Activated CD8-positive, alpha-beta T cell treated with anti-CD3 and anti-CD28 coated beads, Interleukin-2, amount 10 ng/mL, durations not matched to agents 7 days and 5 days (primary cell): ENCODE results near the gene ZNF550. TPM values are rescaled to one million over a fixed set of nuclear protein-coding genes. Genes with fewer than 3 reads are reported as not detected.

ENCODE experiments used
- ATAC-seq: fragments of 150-1000 bp; cut with Tn5 transposase; one replicate; pipeline ENCODE4 v1.10.0; 2021; ENCODE audit warnings: moderate library complexity
- CTCF ChIA-PET: fragments of 350-600 bp; sonication (Branson Sonifier 250); formaldehyde crosslinking; loops from one replicate; lab custom pipeline; 2021; ENCODE audit warnings: antibody characterized with exemption; lab: Charles Lee
- POLR2A ChIA-PET: fragments of 350-600 bp; sonication (Branson Sonifier 250); formaldehyde crosslinking; loops from one replicate; lab custom pipeline; 2021; ENCODE audit warnings: antibody characterized with exemption; lab: Charles Lee
- DNase-seq: peaks from one replicate; pipeline ENCODE4 v3.0.0-alpha.2; 2020
- H3K27ac Mint-ChIP-seq: one replicate; pipeline ENCODE4 v1.8.0; 2021; ENCODE audit warnings: mild to moderate bottlenecking, mixed read lengths
- H3K27me3 Mint-ChIP-seq: one replicate; pipeline ENCODE4 v1.8.0; 2021; ENCODE audit warnings: low read depth, mixed read lengths
- H3K36me3 Mint-ChIP-seq: one replicate; pipeline ENCODE4 v1.8.0; 2021; ENCODE audit warnings: low read depth, mixed read lengths
- H3K4me1 Mint-ChIP-seq: one replicate; pipeline ENCODE4 v1.8.0; 2021; ENCODE audit warnings: low read depth, mixed read lengths
- H3K4me3 Mint-ChIP-seq: one replicate; pipeline ENCODE4 v1.8.0; 2021; ENCODE audit warnings: mild to moderate bottlenecking, mixed read lengths
- H3K9me3 Mint-ChIP-seq: one replicate; pipeline ENCODE4 v1.8.0; 2022; ENCODE audit warnings: mixed read lengths; ENCODE audit not compliant: insufficient read depth
- total RNA-seq, 2 experiments: library from RNA; stranded (reverse); gene quantifications; one replicate each; pipeline ENCODE4 v1.2.3, GENCODE V29; 2021

Gene ZNF550
- 10 to 100 TPM; 12.6 to 13.7 TPM for total RNA-seq

DNA sequence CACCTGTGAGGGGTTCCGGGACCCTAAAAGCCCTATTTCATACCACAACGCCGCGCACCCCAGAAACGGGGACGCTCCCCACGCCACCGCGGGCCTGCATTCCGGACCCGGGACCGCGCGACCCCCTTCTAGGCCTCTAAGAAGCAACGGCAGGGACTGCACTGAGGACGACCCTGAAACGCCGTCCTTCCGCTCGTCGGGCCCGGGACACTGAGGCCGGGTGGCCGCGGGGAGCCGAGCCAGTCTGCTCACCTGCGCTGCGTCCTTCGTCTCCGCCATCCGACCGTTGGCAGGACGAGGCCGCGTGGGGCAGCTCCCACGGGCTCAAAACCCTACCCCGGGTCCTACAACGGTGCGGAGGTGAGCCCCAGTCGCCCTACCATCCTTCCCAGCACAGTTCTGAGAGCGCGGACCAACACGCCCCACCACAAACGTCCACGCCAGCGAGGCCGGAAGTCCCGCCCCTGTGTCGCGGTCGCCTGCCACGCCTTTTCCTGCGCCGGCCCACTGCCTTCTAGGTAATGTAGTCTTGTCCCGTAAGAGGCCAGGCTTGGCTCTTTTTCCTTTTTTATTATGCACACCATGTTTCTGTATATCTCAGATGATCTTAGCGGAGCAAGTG is at the start of gene ZNF550:
TSS of gene ZNF550 (minus strand) at position 460 of the 622 bp plus-strand sequence. CDS start at position 279, 181 bp downstream.
- peak; percentile 89 for DNase-seq
- H3K36me3 Mint-ChIP-seq = peaks cover 62% of the 10 kb centered on the region
- ATAC-seq = peak; percentile 96
- peaks cover 32% of the 10 kb centered on the region for H3K9me3 Mint-ChIP-seq
- H3K4me1 Mint-ChIP-seq = peaks cover 25% of the 10 kb centered on the region
- POLR2A ChIA-PET = interaction anchor here (1.5 to 1.8 kb wide), 2 partner anchors 73 to 122 kb away, joined by 3 to 4 read pairs; partner anchors contain the start of genes ZNF211 and ZNF551
- H3K27ac Mint-ChIP-seq = peak within 1 kb of the TSS; percentile 94
- H3K27me3 Mint-ChIP-seq = no peaks in the 10 kb centered on the region
- H3K4me3 Mint-ChIP-seq = peak within 1 kb of the TSS; percentile 97
- CTCF ChIA-PET = no interaction called here

DNA sequence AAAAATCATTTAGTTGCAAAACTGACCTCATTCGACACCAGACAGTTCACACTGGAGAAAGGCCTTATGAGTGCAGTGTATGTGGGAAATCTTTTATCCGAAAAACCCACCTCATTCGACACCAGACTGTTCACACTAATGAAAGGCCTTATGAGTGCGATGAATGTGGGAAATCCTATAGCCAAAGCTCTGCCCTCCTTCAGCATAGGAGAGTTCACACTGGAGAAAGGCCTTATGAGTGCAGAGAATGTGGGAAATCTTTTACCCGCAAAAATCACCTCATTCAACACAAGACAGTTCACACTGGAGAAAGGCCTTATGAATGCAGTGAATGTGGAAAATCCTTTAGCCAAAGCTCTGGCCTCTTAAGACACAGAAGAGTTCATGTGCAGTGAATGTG is 47.3 kb upstream of the ZNF550 start:
- H3K9me3 Mint-ChIP-seq = peaks cover 50% of the 10 kb centered on the region
- H3K27me3 Mint-ChIP-seq = no peaks in the 10 kb centered on the region

DNA sequence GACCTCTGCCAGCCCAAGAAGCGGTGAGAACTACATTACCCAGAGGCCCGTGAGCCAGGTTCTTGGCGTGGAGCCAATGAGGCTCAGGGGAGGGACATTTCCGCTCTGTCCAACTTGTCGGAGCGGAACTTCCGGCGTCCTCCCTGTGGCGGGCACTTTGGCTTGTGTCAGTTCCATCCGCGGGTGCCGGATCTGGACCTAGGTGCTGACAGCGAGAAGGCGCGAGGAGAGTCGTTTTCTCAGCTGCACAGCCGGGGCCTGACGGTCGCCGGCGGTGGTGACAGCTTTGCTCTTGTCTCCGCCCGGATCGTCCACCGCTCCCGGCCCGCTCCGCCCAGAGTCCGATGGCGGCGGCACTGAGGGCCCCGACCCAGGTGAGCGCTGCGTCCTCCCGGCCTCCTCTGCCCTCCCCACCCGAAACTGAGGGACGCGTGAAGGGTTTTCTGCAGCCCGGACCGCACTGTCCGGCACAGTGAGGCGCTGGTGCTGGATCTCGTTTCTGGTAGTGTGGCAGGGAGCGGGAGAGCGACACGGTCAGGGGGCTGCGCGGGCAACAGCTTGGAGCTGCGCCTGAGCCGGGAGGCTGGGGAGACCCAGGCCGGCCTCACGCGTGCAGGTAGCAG is 40.2 kb upstream of the ZNF550 start, which contains the start of gene ZNF530:
TSS of gene ZNF530 (plus strand) at position 125 of the 623 bp plus-strand sequence. CDS start 4,461 bp downstream, outside the sequence.
- peaks cover 9% of the 10 kb centered on the region for H3K4me1 Mint-ChIP-seq
- ChIA-PET CTCF (interaction anchor here (1.1 kb wide), 1 partner anchor 65 kb away, joined by 3 read pairs; no protein-coding TSS in a partner anchor), POLR2A (interaction anchor here (0.9 kb wide), 1 partner anchor 208 kb away, joined by 4 read pairs; no protein-coding TSS in a partner anchor)
- peak within 1 kb of the TSS; percentile 85 for H3K4me3 Mint-ChIP-seq
- peaks cover 47% of the 10 kb centered on the region for H3K36me3 Mint-ChIP-seq
- peak; percentile 97 for ATAC-seq
- no peaks in the 10 kb centered on the region for H3K27me3 Mint-ChIP-seq
- peak within 1 kb of the TSS; percentile 81 for H3K27ac Mint-ChIP-seq
- peaks cover 40% of the 10 kb centered on the region for H3K9me3 Mint-ChIP-seq
- DNase-seq = peak; percentile 92

More for the DNA sequence above, 47.3 kb upstream of the ZNF550 start:
- Mint-ChIP-seq H3K4me1 (no peaks in the 10 kb centered on the region), H3K27ac (no peak overlapping the region), H3K4me3 (no peak overlapping the region), H3K36me3 (peaks cover 72% of the 10 kb centered on the region)
- POLR2A ChIA-PET = no interaction called here
- CTCF ChIA-PET = no interaction called here
- DNase-seq (no peak), ATAC-seq (no peak)

DNA sequence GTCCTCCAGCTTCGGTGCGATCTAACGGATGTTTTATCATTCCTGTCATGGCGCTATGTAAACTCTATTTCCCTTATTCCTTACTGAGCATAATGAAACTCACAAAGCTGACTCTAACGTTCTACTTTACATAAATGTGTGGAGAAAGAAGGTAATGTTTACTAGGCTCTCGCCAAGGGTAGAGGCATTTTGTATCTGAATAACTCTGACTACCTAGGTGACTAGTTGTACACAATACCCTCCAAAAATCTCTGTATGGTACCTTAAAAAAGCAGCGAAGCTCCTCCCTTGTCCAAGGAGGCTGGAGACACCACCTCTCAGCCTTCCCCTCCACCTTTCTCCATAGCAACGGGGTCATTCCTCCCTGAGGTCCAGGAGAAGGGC is 39.7 kb upstream of the ZNF550 start:
- ATAC-seq = no peak
- peaks cover 42% of the 10 kb centered on the region for H3K36me3 Mint-ChIP-seq
- H3K27ac Mint-ChIP-seq = peak overlapping the region; percentile 81
- H3K9me3 Mint-ChIP-seq = peaks cover 35% of the 10 kb centered on the region
- ChIA-PET POLR2A (interaction anchor here (0.9 kb wide), 1 partner anchor 208 kb away, joined by 4 read pairs; no protein-coding TSS in a partner anchor), CTCF (interaction anchor here (1.1 kb wide), 1 partner anchor 66 kb away, joined by 3 read pairs; no protein-coding TSS in a partner anchor)
- peaks cover 9% of the 10 kb centered on the region for H3K4me1 Mint-ChIP-seq
- no peak for DNase-seq
- H3K27me3 Mint-ChIP-seq = no peaks in the 10 kb centered on the region
- peak overlapping the region; percentile 85 for H3K4me3 Mint-ChIP-seq

DNA sequence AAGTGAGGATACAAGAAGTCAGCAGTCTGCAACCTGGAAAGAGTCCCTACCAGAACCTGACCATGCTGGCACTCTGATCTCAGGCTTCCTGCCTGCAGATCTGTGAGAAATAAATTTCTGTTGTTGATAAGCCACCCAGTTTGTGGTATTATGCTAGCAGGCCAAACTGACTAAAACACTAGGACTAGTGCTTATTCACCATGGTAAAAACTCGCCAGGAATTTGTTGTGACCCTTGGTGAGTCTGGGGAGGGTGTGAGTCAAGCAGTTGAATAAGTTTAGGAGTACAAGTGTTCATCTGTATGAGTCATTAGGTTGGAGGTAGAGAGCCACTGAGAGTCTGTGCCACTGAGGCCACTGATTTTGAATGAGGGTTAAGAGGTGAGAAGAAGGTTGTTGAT is 27.9 kb upstream of the ZNF550 start:
- Mint-ChIP-seq H3K27me3 (no peaks in the 10 kb centered on the region), H3K27ac (no peak overlapping the region), H3K4me3 (no peak overlapping the region), H3K36me3 (peaks cover 91% of the 10 kb centered on the region), H3K4me1 (peaks cover 21% of the 10 kb centered on the region), H3K9me3 (peaks cover 53% of the 10 kb centered on the region)
- ATAC-seq (no peak), DNase-seq (no peak)
- ChIA-PET CTCF (no interaction called here), POLR2A (no interaction called here)

DNA sequence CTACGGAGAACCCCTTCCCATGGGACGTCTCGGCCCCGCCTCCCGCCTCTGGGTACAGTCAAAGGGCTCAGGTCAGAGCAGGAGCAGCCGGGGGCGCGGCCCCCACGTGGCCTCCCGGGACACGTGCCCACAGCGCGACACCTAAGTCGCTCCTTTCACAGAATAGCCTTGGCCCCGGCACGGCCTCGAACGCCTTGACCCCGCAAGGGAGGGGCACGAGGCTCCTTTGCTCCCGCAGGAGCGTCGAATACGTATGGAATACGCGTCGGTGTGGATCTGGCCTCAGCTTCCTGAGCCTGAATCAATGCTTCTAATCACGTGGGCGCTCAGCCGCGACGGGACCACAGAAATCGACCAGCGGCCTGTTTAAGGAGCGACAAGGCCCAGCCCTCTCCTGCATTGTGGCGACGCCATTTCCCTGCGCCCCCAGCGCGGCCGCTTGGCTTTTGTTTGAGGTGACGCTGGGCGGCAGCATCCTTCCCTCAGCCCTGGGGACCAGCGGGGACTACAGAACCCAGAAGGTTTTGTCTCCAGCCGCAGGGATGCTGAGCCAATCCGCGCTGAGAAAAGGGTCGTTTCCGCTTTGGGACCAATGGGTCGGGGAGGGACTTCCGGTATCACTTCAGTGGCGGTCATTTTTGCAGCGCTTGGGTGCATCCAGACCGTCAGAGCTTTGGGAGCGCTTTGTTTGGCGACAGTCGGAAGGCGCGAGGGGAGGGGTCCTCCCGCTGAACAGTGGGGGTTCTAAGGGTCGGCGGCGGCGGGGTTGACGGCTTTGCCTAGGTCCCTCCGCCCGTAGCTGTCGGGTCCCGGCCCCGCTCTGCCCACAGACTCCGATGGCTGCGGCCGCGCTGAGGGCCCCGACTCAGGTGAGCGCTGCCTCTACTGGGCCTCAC is 24.1 kb upstream of the ZNF550 start, which contains the start of gene ZIK1:
TSS of gene ZIK1 (plus strand) at position 625 of the 896 bp plus-strand sequence. CDS start at position 837, 212 bp downstream.
- peaks cover 26% of the 10 kb centered on the region for H3K4me1 Mint-ChIP-seq
- peaks cover 48% of the 10 kb centered on the region for H3K9me3 Mint-ChIP-seq
- ChIA-PET POLR2A (interaction anchor here (0.6 kb wide), 1 partner anchor 98 kb away, joined by 3 read pairs; no protein-coding TSS in a partner anchor), CTCF (no interaction called here)
- DNase-seq = peak; percentile 95
- H3K4me3 Mint-ChIP-seq = peak within 1 kb of the TSS; percentile 89
- H3K27ac Mint-ChIP-seq = peak within 1 kb of the TSS; percentile 90
- H3K27me3 Mint-ChIP-seq = no peaks in the 10 kb centered on the region
- ATAC-seq = peak; percentile 92
- H3K36me3 Mint-ChIP-seq = peaks cover 79% of the 10 kb centered on the region

DNA sequence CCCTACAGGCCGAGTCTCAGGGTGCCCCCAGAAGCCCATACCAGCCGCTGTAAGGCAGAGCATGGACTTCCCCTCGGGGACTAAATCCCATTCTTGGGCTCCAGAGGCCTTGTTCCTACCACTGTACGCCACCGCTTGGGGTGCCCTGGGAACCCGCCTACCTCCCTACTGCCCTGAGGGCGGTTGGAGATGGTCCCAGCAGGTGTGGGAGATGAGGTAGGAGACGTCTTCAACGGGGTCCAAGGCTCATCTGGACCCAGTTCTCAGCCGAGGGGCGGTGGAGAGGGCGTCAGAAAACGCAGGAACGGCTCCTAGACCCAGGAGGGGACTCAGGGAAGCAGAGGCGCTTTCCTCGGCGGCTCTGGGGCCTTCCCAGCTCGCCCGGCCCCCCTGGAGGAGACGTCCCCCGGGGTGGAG is 23.4 kb upstream of the ZNF550 start:
- Mint-ChIP-seq H3K9me3 (peaks cover 45% of the 10 kb centered on the region), H3K4me1 (peaks cover 28% of the 10 kb centered on the region), H3K4me3 (no peak overlapping the region), H3K27ac (peak overlapping the region; percentile 90), H3K36me3 (peaks cover 75% of the 10 kb centered on the region), H3K27me3 (no peaks in the 10 kb centered on the region)
- ChIA-PET POLR2A (interaction anchor here (0.6 kb wide), 1 partner anchor 98 kb away, joined by 3 read pairs; no protein-coding TSS in a partner anchor), CTCF (no interaction called here)
- ATAC-seq (no peak), DNase-seq (no peak)

DNA sequence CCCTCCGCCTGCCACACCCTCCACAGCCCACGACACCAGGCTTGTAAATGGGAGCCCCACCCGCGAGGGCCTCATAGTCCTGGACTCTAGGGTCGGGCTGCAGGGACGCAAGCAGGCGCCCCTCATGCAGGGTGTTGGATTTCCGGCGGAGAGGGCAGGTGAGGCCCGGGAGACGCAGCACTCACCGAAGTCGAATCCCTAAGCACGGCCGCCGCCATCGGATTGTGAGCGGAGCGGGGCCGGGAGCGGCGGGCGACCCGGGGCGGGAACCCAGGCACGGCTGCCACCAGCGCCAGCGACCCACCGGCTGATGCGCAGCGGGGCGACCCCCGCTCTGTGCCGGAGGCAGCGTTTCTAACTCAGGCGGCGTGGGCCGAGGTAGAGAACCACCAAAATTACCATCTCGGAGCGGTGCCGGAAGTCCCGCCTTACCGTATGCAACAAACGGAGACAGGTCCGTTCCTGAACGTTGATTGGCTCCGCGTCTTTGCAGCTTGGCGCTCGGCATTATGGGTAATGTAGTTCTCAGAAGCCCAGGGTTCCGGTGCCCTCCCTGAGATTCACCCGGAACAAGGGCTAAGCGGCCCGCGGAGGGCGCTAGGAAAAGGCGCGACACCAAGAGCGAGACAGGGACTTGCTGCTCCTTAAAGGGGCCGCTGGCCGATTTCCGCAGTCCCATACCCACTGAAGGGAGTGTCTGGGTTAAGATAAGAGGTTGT is 19.0 kb upstream of the ZNF550 start, which contains the start of gene ZNF416:
TSS of gene ZNF416 (minus strand) at position 425 of the 719 bp plus-strand sequence. CDS start at position 218, 207 bp downstream.
- ChIA-PET POLR2A (interaction anchor here (0.6 to 1.5 kb wide), 3 partner anchors 18 to 103 kb away, joined by 3 to 4 read pairs (median 3); partner anchors contain the start of gene ZNF551), CTCF (interaction anchor here (1.3 kb wide), 1 partner anchor 103 kb away, joined by 3 read pairs; the partner anchor contains the start of gene ZNF551)
- Mint-ChIP-seq H3K36me3 (peaks cover 77% of the 10 kb centered on the region), H3K9me3 (peaks cover 44% of the 10 kb centered on the region), H3K27me3 (no peaks in the 10 kb centered on the region), H3K27ac (peak within 1 kb of the TSS; percentile 83), H3K4me1 (peaks cover 19% of the 10 kb centered on the region), H3K4me3 (peak within 1 kb of the TSS; percentile 82)
- DNase-seq = peak; percentile 98
- peak; percentile 92 for ATAC-seq

DNA sequence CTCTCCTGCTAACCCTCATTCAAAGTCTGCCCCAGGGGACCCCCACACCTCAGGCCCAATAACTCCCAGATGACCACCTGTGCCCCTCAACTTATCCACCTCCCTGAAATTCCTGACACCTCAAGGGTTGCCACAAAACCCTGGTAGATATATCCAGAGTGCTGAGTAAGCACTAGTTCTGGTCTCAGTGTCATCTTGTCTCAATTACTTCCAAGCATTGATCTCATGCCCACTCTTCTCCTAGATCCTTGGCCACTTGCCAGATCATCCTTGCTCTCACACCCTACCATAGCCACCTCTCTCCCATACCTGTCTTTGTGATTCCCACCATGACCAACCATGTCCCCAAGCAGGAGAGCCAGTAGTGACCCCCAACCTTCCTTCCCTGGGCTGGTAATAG is 17.0 kb upstream of the ZNF550 start:
- Mint-ChIP-seq H3K9me3 (peaks cover 50% of the 10 kb centered on the region), H3K36me3 (peaks cover 83% of the 10 kb centered on the region), H3K4me1 (peaks cover 16% of the 10 kb centered on the region), H3K4me3 (no peak overlapping the region), H3K27me3 (no peaks in the 10 kb centered on the region), H3K27ac (no peak overlapping the region)
- DNase-seq = no peak
- CTCF ChIA-PET = interaction anchor here (0.6 kb wide), 1 partner anchor 80 kb away, joined by 3 read pairs; no protein-coding TSS in a partner anchor
- ATAC-seq = no peak
- POLR2A ChIA-PET = no interaction called here

DNA sequence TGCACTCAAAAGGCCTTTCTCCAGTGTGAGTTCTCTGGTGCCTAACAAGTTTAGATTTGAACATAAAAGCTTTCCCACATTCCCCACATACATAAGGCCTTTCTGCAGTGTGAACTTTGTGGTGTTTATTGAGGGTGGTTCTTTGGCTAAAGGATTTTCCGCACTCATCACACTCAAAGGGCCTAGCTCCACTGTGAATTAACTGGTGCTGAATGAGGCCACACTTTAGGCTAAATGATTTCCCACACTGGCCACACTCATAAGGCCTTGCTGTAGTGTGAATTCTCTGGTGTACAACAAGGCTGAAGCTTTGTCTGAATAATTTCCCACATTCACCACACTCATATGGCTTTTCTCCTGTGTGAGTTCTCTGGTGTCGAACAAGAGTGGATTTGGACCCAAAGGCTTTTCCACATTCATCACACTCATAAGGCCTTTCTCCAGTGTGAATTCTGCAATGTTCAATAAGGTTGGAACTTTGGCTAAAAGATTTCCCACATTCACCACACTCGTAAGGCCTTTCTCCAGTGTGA is 12.8 kb upstream of the ZNF550 start:
- Mint-ChIP-seq H3K9me3 (peaks cover 41% of the 10 kb centered on the region), H3K27ac (no peak overlapping the region), H3K4me1 (peaks cover 3% of the 10 kb centered on the region), H3K4me3 (no peak overlapping the region), H3K36me3 (peaks cover 69% of the 10 kb centered on the region), H3K27me3 (no peaks in the 10 kb centered on the region)
- DNase-seq = no peak
- ChIA-PET POLR2A (no interaction called here), CTCF (no interaction called here)
- no peak for ATAC-seq
